ENCODE measurements around the gene LRRC74A.
A peak's percentile ranks its signal among the peaks of the same experiment; 100 is the strongest.

Gene LRRC74A

GRCh38 chr14:76918256-76918781 lies 92.1 kb downstream of the LRRC74A start:
- DNase-seq (ENCODE audit: low spot score), result no peak
- ATAC-seq (ENCODE audit: low read depth), result peak; percentile 56
- Histone ChIP-seq H3K4me3 (ENCODE audit: severe bottlenecking) (no peak overlapping the region), H3K27ac (ENCODE audit: poor library complexity, severe bottlenecking) (peak overlapping the region; percentile 99), H3K27me3 (ENCODE audit: insufficient read depth, poor library complexity, severe bottlenecking) (no peaks in the 10 kb centered on the region), H3K36me3 (ENCODE audit: low read depth) (no peaks in the 10 kb centered on the region), H3K4me1 (ENCODE audit: insufficient read depth, poor library complexity, severe bottlenecking) (peaks cover 39% of the 10 kb centered on the region), H3K9me3 (ENCODE audit: severe bottlenecking) (no peaks in the 10 kb centered on the region)
- no peak for TF ChIP-seq CTCF (IDR thresholded peaks at IDR 0.05; ENCODE audit: poor library complexity, severe bottlenecking)

GRCh38 chr14:76918782-76919394 lies 92.7 kb downstream of the LRRC74A start:
- Histone ChIP-seq H3K4me3 (ENCODE audit: severe bottlenecking) (no peak overlapping the region), H3K27me3 (ENCODE audit: insufficient read depth, poor library complexity, severe bottlenecking) (no peaks in the 10 kb centered on the region), H3K36me3 (ENCODE audit: low read depth) (no peaks in the 10 kb centered on the region), H3K9me3 (ENCODE audit: severe bottlenecking) (no peaks in the 10 kb centered on the region), H3K27ac (ENCODE audit: poor library complexity, severe bottlenecking) (peak overlapping the region; percentile 99), H3K4me1 (ENCODE audit: insufficient read depth, poor library complexity, severe bottlenecking) (peaks cover 39% of the 10 kb centered on the region)
- peak; percentile 96 for DNase-seq (ENCODE audit: low spot score)
- peak; percentile 88 for ATAC-seq (ENCODE audit: low read depth)
- TF ChIP-seq CTCF (IDR thresholded peaks at IDR 0.05; ENCODE audit: poor library complexity, severe bottlenecking), result no peak

Data from RWPE2 (cell line).